Heart left ventricle (tissue), 13 donors: ENCODE results near the gene MOGAT2.

Experiments
- POLR2A ChIP-seq, 2 donors: fragments of 450-650 bp; IDR thresholded peaks; one replicate each; pipeline ENCODE4 v1.6.1; 2017; ENCODE audit warnings: antibody characterized with exemption in 2 of 2, mild to moderate bottlenecking in 2 of 2, moderate library complexity in 2 of 2
- TF ChIP-seq, protein P1 (sequence below), 12 donors: fragments of 200-600 bp; sonication (generic) in 4 of 12; IDR thresholded peaks; one replicate each; pipeline versions ENCODE4 v1.5.0 to v1.8.0; 2018 to 2022; ENCODE audit warnings: antibody characterized with exemption in 12 of 12, mild to moderate bottlenecking in 5 of 12
- donor health status: ischemic (EF 13 %, LVEDD 7.1; RV severe dilation, severe dysfunction).
- donor health status: DM: no; HTN: yes; CAD: no.
- donor health status: DM: no; HTN: no; CAD: no.
- donor health status: ischemic (EF 25% LVEDD 6.9; RV normal size, moderate dysfunction).
- donor health status: ischemic (EF 25% LVEDD 5.7; RV mildly dilated, moderate dysfunction).
- donor health status: ischemic (EF 35%, LVEDD 5.7; RV mildly dilated, moderate dysfunction).
- donor health status: nonischemic (EF 11% LVEDD 7.7; RV severe dilation, severe dysfunction).
- donor health status: DM: yes; HTN: yes; CAD: no.
- donor health status: PGD.
- donor health status: ischemic (EF 29% LVEDD 5.4; RV normal size, mild dysfunction).
- donor health status: nonischemic (EF 23%, LVEDD 6.1; RV moderate dilation, normal function).

DNA sequence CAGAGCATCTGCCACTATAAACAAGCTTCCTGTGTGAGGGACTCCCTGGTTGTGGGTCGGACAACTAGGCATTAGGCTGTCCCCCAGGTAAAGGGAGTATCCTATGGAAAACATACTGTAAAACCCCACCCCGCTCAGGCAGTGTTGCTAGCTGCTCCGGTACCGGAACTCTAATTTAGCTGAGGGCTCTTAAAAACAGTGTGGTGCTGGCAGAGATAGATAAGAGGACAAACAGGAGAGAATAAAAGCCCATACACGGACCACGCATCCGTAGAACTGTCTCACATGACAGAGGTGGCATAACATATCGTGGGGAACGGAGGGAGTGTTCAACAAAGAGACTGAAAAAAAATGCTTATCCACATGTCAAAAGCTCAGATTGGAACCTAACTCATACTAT is 3.4 kb upstream of the MOGAT2 start:
- TF ChIP-seq, protein P1, sequence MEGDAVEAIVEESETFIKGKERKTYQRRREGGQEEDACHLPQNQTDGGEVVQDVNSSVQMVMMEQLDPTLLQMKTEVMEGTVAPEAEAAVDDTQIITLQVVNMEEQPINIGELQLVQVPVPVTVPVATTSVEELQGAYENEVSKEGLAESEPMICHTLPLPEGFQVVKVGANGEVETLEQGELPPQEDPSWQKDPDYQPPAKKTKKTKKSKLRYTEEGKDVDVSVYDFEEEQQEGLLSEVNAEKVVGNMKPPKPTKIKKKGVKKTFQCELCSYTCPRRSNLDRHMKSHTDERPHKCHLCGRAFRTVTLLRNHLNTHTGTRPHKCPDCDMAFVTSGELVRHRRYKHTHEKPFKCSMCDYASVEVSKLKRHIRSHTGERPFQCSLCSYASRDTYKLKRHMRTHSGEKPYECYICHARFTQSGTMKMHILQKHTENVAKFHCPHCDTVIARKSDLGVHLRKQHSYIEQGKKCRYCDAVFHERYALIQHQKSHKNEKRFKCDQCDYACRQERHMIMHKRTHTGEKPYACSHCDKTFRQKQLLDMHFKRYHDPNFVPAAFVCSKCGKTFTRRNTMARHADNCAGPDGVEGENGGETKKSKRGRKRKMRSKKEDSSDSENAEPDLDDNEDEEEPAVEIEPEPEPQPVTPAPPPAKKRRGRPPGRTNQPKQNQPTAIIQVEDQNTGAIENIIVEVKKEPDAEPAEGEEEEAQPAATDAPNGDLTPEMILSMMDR (IDR thresholded peaks at IDR 0.05), result no peak
- no peak for TF ChIP-seq POLR2A (IDR thresholded peaks at IDR 0.05)
